ENCODE results near the gene INTS6. TPM values are rescaled to one million over a fixed set of nuclear protein-coding genes. Genes with fewer than 3 reads are reported as not detected.
A peak's percentile ranks its signal among the peaks of the same experiment; 100 is the strongest.

INTS6 gene
- total RNA-seq, 1 donor from 2014 or later: 36.4 TPM

DNA sequence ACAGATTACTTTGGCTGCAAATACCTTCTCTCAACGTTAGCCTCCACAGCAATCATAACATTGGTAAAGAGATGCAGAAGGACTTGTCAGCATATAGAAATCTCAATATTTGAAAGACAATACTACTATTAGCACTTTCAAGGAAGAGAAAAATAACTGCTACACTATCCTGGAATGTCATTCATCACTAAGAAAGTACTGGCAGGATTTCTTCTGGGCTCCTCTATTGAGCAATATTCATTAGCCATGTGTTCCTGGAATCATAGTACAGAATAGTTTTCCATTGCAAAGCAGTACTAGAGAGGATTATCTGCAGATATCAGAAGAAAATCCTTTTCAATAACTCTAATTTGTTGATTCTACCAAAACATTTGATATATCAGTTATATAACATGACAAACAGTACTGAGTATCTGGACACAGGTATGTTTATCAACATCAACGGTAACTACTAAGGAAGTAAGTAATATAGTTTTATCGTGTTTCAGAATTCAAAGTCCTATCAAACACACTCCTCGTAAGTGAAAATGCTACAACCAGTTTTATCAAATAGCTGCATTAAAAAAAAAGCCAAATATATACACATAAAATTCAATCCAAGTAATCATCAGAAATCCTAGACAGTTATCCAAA is 27.3 kb downstream of the INTS6 start:
- no peaks in the 10 kb centered on the region for H3K9me3 Mint-ChIP-seq (ENCODE audit: unreplicated experiment)
- peaks cover 38% of the 10 kb centered on the region for H3K4me1 Mint-ChIP-seq (ENCODE audit: unreplicated experiment)
- TF ChIP-seq, protein P1, sequence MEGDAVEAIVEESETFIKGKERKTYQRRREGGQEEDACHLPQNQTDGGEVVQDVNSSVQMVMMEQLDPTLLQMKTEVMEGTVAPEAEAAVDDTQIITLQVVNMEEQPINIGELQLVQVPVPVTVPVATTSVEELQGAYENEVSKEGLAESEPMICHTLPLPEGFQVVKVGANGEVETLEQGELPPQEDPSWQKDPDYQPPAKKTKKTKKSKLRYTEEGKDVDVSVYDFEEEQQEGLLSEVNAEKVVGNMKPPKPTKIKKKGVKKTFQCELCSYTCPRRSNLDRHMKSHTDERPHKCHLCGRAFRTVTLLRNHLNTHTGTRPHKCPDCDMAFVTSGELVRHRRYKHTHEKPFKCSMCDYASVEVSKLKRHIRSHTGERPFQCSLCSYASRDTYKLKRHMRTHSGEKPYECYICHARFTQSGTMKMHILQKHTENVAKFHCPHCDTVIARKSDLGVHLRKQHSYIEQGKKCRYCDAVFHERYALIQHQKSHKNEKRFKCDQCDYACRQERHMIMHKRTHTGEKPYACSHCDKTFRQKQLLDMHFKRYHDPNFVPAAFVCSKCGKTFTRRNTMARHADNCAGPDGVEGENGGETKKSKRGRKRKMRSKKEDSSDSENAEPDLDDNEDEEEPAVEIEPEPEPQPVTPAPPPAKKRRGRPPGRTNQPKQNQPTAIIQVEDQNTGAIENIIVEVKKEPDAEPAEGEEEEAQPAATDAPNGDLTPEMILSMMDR (IDR thresholded peaks at IDR 0.05): no peak
- no peak overlapping the region for H3K4me3 Mint-ChIP-seq (ENCODE audit: unreplicated experiment)
- peaks cover 31% of the 10 kb centered on the region for H3K36me3 Mint-ChIP-seq (ENCODE audit: unreplicated experiment)
- H3K27ac Mint-ChIP-seq (ENCODE audit: unreplicated experiment): peak overlapping the region; percentile 35
- no peak for DNase-seq (ENCODE audit: extremely low spot score, unreplicated experiment)
- H3K27me3 Mint-ChIP-seq (ENCODE audit: unreplicated experiment): no peaks in the 10 kb centered on the region

DNA sequence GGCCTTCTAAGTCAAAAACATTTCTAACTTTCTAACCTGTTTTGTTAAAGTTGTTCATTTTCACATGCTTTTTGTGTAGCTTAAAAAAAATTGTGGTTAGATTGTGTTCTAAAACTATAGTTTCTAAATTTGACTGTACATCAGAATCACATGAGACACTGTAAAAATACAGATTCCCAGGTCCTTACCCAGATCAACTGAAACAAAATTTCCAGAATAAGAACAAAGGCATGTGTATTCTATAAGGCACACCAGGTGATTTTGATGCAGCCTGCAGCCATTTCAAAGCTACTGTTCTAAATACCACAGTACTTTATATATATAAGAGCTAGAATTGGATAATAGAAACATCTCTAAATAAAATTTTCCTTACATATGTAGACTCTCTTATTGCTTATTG is 29.1 kb downstream of the INTS6 start:
- TF ChIP-seq, protein P1 (IDR thresholded peaks at IDR 0.05): no peak
- Mint-ChIP-seq H3K4me1 (ENCODE audit: unreplicated experiment) (peaks cover 46% of the 10 kb centered on the region), H3K27ac (ENCODE audit: unreplicated experiment) (no peak overlapping the region), H3K27me3 (ENCODE audit: unreplicated experiment) (no peaks in the 10 kb centered on the region), H3K4me3 (ENCODE audit: unreplicated experiment) (no peak overlapping the region), H3K36me3 (ENCODE audit: unreplicated experiment) (peaks cover 26% of the 10 kb centered on the region), H3K9me3 (ENCODE audit: unreplicated experiment) (no peaks in the 10 kb centered on the region)
- DNase-seq (ENCODE audit: extremely low spot score, unreplicated experiment): no peak

DNA sequence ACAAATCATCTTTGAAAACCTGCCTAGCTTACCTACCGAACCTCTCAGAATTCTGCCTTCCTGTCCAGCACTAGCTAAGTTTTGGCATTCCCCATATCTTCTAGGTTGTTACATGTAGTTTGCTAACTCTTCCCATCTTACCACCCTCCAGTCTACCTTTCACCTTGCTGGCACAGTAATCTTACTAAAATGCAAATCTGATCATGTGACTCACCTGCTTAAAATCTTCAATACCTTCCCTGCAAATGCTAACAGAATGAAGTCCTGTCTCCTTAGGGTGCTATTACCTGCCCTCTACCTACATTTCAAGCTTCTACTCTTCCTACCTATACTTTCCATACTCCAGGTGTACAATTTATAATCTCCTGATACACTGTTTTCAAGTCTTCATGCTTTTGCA is 30.4 kb downstream of the INTS6 start:
- DNase-seq (ENCODE audit: extremely low spot score, unreplicated experiment): no peak
- Mint-ChIP-seq H3K4me1 (ENCODE audit: unreplicated experiment) (peaks cover 45% of the 10 kb centered on the region), H3K4me3 (ENCODE audit: unreplicated experiment) (no peak overlapping the region), H3K27me3 (ENCODE audit: unreplicated experiment) (no peaks in the 10 kb centered on the region), H3K27ac (ENCODE audit: unreplicated experiment) (no peak overlapping the region), H3K9me3 (ENCODE audit: unreplicated experiment) (no peaks in the 10 kb centered on the region), H3K36me3 (ENCODE audit: unreplicated experiment) (peaks cover 27% of the 10 kb centered on the region)
- TF ChIP-seq, protein P1 (IDR thresholded peaks at IDR 0.05): no peak

DNA sequence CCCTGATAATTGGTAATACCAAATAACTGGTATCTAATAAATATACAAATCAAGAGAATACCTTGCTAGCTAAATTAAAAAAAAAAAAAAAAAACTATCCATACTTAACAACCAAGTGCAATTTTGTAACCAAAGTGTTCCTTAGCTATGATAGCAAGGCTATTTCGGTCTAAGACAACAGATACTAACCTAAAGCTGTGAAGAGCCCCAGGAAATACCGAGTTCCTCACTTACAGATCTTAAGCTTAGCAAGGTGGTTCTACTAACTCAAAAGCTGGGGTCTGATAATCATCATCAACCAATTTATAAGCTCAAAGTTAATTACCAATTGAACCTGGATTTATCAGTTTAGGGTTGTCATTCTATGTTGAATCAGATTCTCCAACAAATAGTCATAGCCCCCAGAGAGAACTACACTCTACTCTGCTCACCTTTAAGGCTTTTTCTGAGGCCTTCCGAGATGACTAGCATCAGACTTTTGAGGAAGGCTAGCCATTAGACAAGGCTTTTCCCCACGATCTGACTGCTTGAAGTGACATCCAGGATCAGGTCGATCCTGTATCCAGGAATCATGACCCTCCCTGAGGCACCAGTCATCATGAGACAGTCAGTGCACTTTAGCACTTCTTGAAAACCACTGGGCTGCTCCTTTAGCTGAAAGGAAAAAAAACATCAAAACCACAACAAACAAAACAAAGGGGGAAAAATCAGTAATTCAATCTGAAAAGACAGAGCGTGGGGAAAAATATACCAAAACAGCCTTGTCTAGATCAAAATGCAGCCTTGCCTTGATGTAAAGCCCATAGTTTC is 31.9 kb downstream of the INTS6 start:
- Mint-ChIP-seq H3K36me3 (ENCODE audit: unreplicated experiment) (peaks cover 37% of the 10 kb centered on the region), H3K27ac (ENCODE audit: unreplicated experiment) (peak overlapping the region; percentile 64), H3K4me1 (ENCODE audit: unreplicated experiment) (peaks cover 37% of the 10 kb centered on the region), H3K9me3 (ENCODE audit: unreplicated experiment) (peaks cover under 1% of the 10 kb centered on the region), H3K4me3 (ENCODE audit: unreplicated experiment) (no peak overlapping the region), H3K27me3 (ENCODE audit: unreplicated experiment) (no peaks in the 10 kb centered on the region)
- TF ChIP-seq, protein P1 (IDR thresholded peaks at IDR 0.05): no peak
- no peak for DNase-seq (ENCODE audit: extremely low spot score, unreplicated experiment)

DNA sequence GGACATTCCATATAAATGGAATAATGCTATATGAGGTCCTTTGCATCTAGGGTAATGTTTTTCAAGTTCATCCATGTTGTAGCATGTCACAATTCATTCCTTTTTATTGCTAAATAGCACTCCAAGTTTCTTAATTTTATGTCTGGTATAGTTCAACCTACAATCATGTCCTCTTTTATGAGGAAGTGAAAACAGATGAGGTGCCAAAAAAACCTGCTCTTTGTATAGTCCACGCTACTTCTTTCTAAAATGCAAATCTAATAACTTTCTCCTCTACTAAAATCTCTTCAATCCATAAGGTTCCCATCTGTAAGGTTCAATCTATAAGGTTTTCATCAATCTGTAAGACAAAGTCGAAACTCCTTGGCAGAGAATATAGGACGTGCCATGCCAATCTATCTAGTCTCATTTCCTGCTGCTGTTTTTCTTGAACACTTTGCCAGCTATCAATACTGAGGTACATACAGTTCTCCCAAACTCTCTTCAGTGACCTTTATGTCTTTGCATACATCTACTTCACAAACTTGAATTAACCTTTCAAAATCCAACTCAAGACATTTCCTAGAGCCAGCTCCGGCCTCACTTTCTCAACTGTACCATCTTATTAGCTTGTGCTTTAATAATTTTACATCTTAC is 33.7 kb downstream of the INTS6 start:
- Mint-ChIP-seq H3K36me3 (ENCODE audit: unreplicated experiment) (peaks cover 41% of the 10 kb centered on the region), H3K4me3 (ENCODE audit: unreplicated experiment) (no peak overlapping the region), H3K27me3 (ENCODE audit: unreplicated experiment) (no peaks in the 10 kb centered on the region), H3K9me3 (ENCODE audit: unreplicated experiment) (peaks cover 5% of the 10 kb centered on the region), H3K27ac (ENCODE audit: unreplicated experiment) (no peak overlapping the region), H3K4me1 (ENCODE audit: unreplicated experiment) (peaks cover 29% of the 10 kb centered on the region)
- DNase-seq (ENCODE audit: extremely low spot score, unreplicated experiment): no peak
- TF ChIP-seq, protein P1 (IDR thresholded peaks at IDR 0.05): no peak

All from osteocyte (in vitro differentiated cells).